Gastrocnemius medialis (tissue), 4 donors: ENCODE data around the gene CCDC184. TPM values are rescaled to one million over a fixed set of nuclear protein-coding genes. Genes with fewer than 3 reads are reported as not detected.
"Not testable (repeated sequence)": the region's sequence is repeated elsewhere in the genome, so short reads cannot be mapped to it uniquely, and the experiment has no call there.

Experiments used
- ATAC-seq, 2 donors: fragments of 150-250 bp; one replicate each; pipeline ENCODE4 v1.9.1; 2016
- DNase-seq, 2 donors: peaks; one replicate each; pipeline ENCODE4 v3.0.0-alpha.2; 2019
- H3K27ac ChIP-seq, 4 donors: fragments of 200-600 bp; sonication (generic); 1 replicate in 1 of 4; 2 replicates in 3 of 4; pipeline ENCODE4 v1.5.1; 2016 to 2018; ENCODE audit warnings: mild to moderate bottlenecking in 2 of 4, moderate library complexity in 1 of 4
- H3K27me3 ChIP-seq, 3 donors: fragments of 200-600 bp; sonication (generic) in 2 of 3; 1 replicate in 1 of 3; 2 replicates in 2 of 3; pipeline versions ENCODE4 v1.5.1 to v1.6.0; 2016 to 2019; ENCODE audit warnings: mild to moderate bottlenecking in 1 of 3, moderate library complexity in 1 of 3
- H3K36me3 ChIP-seq, 2 donors: fragments of 200-600 bp; sonication (generic) in 1 of 2; one replicate each; pipeline ENCODE4 v1.5.1; 2017 to 2018
- H3K4me1 ChIP-seq, 2 donors: fragments of 200-600 bp; sonication (generic) in 1 of 2; one replicate each; pipeline ENCODE4 v1.5.1; 2016 to 2017; ENCODE audit warnings: mild to moderate bottlenecking in 2 of 2
- H3K4me3 ChIP-seq, 4 donors: fragments of 200-600 bp; sonication (generic) in 3 of 4; 1 replicate in 1 of 4; 2 replicates in 3 of 4; pipeline ENCODE4 v1.5.1; 2016 to 2019; ENCODE audit warnings: mild to moderate bottlenecking in 2 of 4
- H3K9me3 ChIP-seq, 3 donors: fragments of 200-600 bp; sonication (generic) in 2 of 3; 1 replicate in 1 of 3; 2 replicates in 2 of 3; pipeline ENCODE4 v1.5.1; 2016 to 2019
- CTCF ChIP-seq, 5 experiments: fragments of 450-650 bp in 3 of 5; fragments of 200-600 bp in 2 of 5; sonication (generic) in 2 of 5; IDR thresholded peaks in 4 of 5; conservative IDR thresholded peaks in 1 of 5; 1 replicate in 4 of 5; 2 replicates in 1 of 5; pipeline ENCODE4 v1.5.1; 2016 to 2019; ENCODE audit warnings: antibody characterized with exemption in 5 of 5, mild to moderate bottlenecking in 3 of 5, moderate library complexity in 3 of 5
- POLR2A ChIP-seq, 2 donors: fragments of 450-650 bp; IDR thresholded peaks; one replicate each; pipeline ENCODE4 v1.6.1; 2017; ENCODE audit warnings: antibody characterized with exemption in 2 of 2, mild to moderate bottlenecking in 2 of 2, moderate library complexity in 2 of 2
- in situ Hi-C, 4 donors: fragments of 200-750 bp; cut with MboI; loops; one replicate each; pipeline versions ENCODE4 v1.15.0 to v1.8.0; 2017; ENCODE audit warnings: low sequenced_read_pairs in 4 of 4
- intact Hi-C: fragments of 100-400 bp; cut with DNase I; formaldehyde crosslinking; loops from one replicate; pipeline ENCODE4 v1.15.1; 2023; ENCODE audit warnings: low total_unique reads
- total RNA-seq, 4 donors: library from RNA; depleted of rRNA; stranded (reverse); fragments of >200 nt; gene quantifications; one replicate each; pipeline versions ENCODE4 v1.1.0 to v1.2.3, GENCODE V29; 2016

CCDC184 gene
- total RNA-seq, 4 donors from 2014 or later = 0.38 to 2.0 (median 1.1) TPM

GRCh38 chr12:48145981-48146380, 37.5 kb upstream of the CCDC184 start:
- in situ Hi-C loops (no loop called here), intact Hi-C loops (loop anchor here (1.0 kb wide), 1 partner anchor 9 kb away; no protein-coding TSS in a partner anchor)
- no peak overlapping the region for H3K4me3 ChIP-seq
- no peaks in the 10 kb centered on the region for H3K27me3 ChIP-seq
- H3K27ac ChIP-seq = peak overlapping the region; percentile 84 to 98 (median 93)
- ATAC-seq (no peak), DNase-seq (no peak)
- H3K36me3 ChIP-seq = peaks cover 5 to 97% of the 10 kb centered on the region in 2 donors
- H3K4me1 ChIP-seq = peaks cover 25 to 85% of the 10 kb centered on the region in 2 donors
- H3K9me3 ChIP-seq = no peaks in the 10 kb centered on the region
- TF ChIP-seq CTCF (IDR thresholded peaks at IDR 0.05 in 4 of 5, conservative IDR thresholded peaks at IDR 0.05 in 1 of 5) (no peak), POLR2A (IDR thresholded peaks at IDR 0.05) (no peak)

DNA sequence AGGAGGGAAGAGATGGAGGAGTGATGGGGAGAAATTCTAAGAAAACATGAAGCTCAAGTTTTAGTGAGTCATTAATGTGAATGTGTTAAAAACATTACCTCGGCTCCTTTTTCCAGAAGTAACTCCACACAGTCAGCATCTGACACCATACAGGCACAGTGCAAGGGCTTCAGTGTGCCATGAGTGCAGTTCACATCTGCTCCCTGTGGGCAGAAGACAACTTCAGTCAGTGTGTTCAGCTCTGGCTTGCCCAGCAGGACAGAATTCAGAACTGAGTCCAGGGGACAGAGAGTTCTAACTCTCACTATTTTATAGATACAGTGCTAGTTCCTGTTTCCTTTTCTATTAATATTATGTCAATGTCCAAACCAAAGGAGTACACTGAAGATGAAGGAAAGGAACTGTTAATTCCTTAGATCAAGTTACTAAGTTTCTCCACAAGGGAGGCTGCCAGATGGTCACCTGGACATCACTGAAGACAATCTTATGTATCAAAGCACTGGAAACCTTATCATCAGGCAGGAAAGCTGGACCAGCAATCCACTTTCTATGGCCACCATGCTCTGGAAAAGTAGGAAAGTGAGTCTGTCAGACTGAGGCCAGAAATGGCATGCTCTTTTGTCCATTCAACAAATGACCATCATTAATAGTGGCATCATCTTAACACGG, 32.2 kb upstream of the CCDC184 start:
- H3K4me3 ChIP-seq = peak overlapping the region in 3 of 4 donors; percentile 18 to 42 (median 25)
- peaks cover 59 to 87% of the 10 kb centered on the region in 2 donors for H3K4me1 ChIP-seq

DNA sequence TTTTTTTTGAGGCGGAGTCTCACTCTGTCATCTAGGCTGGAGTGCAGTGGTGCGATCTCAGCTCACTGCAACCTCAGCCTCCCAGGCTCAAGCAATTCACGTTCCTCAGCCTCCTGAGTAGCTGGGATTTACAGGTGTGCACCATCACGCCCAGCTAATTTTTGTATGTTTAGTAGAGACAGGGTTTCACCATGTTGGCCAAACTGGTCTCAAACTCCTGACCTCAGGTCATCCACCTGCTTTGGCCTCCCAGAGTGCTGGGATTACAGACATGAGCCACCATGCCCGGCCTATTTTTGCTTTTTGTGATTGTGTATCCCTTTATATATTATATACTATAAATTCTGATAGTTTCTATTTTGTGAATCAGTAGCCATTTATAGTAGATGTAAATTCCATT, 27.7 kb upstream of the CCDC184 start:
- peak in 1 of 2 donors; percentile 57 for DNase-seq
- peaks cover 58 to 70% of the 10 kb centered on the region in 2 donors for H3K4me1 ChIP-seq
- H3K9me3 ChIP-seq, H3K27me3 ChIP-seq, ATAC-seq: not testable (repeated sequence)
- in situ Hi-C loops = loop anchor here in 1 of 4 donors (5.0 kb wide), 1 partner anchor 38 kb away; the partner anchor contains the start of gene PFKM
- peaks cover 0 to 10% of the 10 kb centered on the region in 2 donors for H3K36me3 ChIP-seq
- intact Hi-C loops = loop anchor here (2.0 to 10.0 kb wide), 2 partner anchors 37 to 1891 kb away; partner anchors contain the start of genes PFKM and SLC38A1
- peak overlapping the region; percentile 84 to 98 (median 93) for H3K27ac ChIP-seq
- H3K4me3 ChIP-seq = peak overlapping the region in 3 of 4 donors; percentile 63 to 82 (median 77)

More for the DNA sequence above, 32.2 kb upstream of the CCDC184 start:
- intact Hi-C loops (loop anchor here (1.0 to 10.0 kb wide), 3 partner anchors 20 to 1886 kb away; partner anchors contain the start of gene SLC38A1), in situ Hi-C loops (no loop called here)
- Histone ChIP-seq H3K36me3 (peaks cover 0 to 54% of the 10 kb centered on the region in 2 donors), H3K27me3 (no peaks in the 10 kb centered on the region), H3K27ac (peak overlapping the region; percentile 84 to 98 (median 93)), H3K9me3 (no peaks in the 10 kb centered on the region)
- ATAC-seq = peak; percentile 74 to 77
- TF ChIP-seq CTCF (IDR thresholded peaks at IDR 0.05 in 4 of 5, conservative IDR thresholded peaks at IDR 0.05 in 1 of 5) = no peak
- peak; percentile 59 to 84 for TF ChIP-seq POLR2A (IDR thresholded peaks at IDR 0.05)
- DNase-seq = peak; percentile 88 to 90

DNA sequence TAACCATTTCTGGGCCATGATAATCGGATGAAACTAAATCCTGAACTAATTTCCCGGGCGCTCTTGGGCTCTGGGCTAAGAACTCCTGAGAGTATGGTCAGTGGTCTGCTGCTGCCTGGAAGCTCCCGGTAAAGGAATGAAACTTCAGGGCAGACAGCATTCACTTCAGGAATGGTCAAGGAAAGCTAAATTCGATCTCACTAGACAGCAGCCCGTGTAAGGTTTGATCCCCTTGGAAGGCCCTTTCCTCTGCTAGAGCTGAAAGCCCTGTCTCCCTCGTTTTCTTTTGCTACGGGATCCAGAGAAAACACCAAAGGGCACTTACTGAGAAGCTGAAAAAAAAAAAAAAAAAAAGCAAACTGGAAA, 26.8 kb upstream of the CCDC184 start:
- peak; percentile 1 to 7 for ATAC-seq
- Histone ChIP-seq H3K36me3 (peaks cover 0 to 10% of the 10 kb centered on the region in 2 donors), H3K27ac (peak overlapping the region; percentile 84 to 98 (median 93)), H3K4me1 (peaks cover 58 to 73% of the 10 kb centered on the region in 2 donors), H3K9me3 (no peaks in the 10 kb centered on the region), H3K4me3 (peak overlapping the region; percentile 63 to 82 (median 74)), H3K27me3 (no peaks in the 10 kb centered on the region)
- intact Hi-C loops = loop anchor here (2.0 to 10.0 kb wide), 2 partner anchors 38 to 1892 kb away; partner anchors contain the start of genes PFKM and SLC38A1
- DNase-seq = no peak
- in situ Hi-C loops = loop anchor here in 1 of 4 donors (5.0 kb wide), 1 partner anchor 39 kb away; the partner anchor contains the start of gene PFKM
- no peak for TF ChIP-seq CTCF (IDR thresholded peaks at IDR 0.05 in 4 of 5, conservative IDR thresholded peaks at IDR 0.05 in 1 of 5)
- no peak for TF ChIP-seq POLR2A (IDR thresholded peaks at IDR 0.05)
